ENCODE measurements around the gene CTSO. TPM values are rescaled to one million over a fixed set of nuclear protein-coding genes. Genes with fewer than 3 reads are reported as not detected.

The CTSO gene
- total RNA-seq, 4 donors from 2014 or later: 16.0 to 23.5 (median 20.5) TPM

DNA sequence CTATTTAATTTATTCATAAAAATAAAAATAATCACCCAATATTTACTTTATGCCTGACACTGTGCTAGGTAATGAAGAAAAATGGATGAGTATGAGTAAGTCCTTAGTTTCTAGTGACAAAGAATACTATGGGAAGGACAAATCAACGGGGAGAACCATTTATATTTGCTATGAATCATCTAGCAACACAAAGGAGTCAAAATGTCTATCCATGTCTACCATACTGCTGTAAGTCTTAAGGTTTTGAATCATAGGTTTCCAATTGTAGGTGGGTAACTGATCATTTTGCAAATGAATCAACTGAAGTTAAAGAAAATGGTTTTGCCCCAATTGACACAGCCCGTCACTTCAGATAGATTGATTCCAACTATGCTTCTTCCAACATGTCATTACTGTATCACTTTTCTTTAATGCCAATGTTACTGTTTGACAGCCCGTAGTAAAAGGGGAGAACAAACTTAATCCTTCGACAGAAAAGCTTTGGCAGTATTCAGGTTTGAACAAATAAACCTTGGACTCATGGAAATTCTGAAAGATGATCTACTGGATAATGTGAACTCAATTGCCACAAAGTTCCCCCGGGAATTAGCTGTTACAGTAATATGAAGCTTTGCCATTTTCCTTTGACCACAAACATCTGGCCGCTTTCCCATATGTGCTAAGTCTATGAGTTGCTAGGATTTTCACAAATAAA lies 47.0 kb downstream of the CTSO start:
- TF ChIP-seq, protein P1, sequence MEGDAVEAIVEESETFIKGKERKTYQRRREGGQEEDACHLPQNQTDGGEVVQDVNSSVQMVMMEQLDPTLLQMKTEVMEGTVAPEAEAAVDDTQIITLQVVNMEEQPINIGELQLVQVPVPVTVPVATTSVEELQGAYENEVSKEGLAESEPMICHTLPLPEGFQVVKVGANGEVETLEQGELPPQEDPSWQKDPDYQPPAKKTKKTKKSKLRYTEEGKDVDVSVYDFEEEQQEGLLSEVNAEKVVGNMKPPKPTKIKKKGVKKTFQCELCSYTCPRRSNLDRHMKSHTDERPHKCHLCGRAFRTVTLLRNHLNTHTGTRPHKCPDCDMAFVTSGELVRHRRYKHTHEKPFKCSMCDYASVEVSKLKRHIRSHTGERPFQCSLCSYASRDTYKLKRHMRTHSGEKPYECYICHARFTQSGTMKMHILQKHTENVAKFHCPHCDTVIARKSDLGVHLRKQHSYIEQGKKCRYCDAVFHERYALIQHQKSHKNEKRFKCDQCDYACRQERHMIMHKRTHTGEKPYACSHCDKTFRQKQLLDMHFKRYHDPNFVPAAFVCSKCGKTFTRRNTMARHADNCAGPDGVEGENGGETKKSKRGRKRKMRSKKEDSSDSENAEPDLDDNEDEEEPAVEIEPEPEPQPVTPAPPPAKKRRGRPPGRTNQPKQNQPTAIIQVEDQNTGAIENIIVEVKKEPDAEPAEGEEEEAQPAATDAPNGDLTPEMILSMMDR (IDR thresholded peaks at IDR 0.05; ENCODE audit: low read depth): no peak

DNA sequence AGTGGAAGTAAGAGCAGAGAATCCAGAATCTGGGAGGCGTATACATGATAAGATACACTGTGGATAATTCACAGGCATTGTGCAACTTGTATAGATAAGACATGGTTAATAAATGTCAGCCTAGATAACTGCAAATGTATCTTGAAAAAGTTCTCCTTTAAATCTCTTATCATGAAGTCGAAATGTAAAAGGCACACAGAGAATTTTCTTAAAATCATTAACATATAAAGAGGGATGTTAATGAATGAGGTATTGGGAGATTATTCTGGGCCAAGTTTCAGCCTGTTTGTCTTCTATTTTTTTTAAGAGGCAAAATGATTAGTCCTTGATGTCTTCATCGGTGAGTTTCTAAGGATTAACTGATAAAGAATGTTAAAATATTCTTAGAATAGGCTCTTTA lies 49.3 kb downstream of the CTSO start:
- TF ChIP-seq, protein P1 (IDR thresholded peaks at IDR 0.05; ENCODE audit: low read depth): no peak

DNA sequence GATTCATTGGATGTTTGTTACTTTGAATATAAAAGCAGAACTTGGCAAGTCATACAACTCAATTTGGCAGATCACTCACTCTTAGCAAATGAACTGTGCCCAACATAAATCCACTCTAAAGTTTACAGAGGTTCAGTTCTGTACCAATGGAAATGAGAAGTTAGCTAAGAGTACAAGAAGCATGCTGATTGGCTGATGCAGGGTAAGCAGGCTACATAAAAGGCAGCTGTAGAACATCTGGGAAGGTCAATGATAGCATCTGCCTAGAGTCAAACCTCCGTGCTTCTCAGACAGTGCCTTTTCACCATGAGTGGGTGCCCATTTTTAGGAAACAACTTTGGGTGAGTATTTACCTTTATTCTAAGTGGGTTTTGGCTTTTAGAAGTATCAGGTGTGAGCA lies 50.2 kb downstream of the CTSO start, which contains the start of gene TDO2:
Gene TDO2 (plus strand): TSS at position 244 of the 400 bp plus-strand sequence. CDS start 63 bp downstream, at position 307.
- TF ChIP-seq, protein P1 (IDR thresholded peaks at IDR 0.05; ENCODE audit: low read depth): no peak

DNA sequence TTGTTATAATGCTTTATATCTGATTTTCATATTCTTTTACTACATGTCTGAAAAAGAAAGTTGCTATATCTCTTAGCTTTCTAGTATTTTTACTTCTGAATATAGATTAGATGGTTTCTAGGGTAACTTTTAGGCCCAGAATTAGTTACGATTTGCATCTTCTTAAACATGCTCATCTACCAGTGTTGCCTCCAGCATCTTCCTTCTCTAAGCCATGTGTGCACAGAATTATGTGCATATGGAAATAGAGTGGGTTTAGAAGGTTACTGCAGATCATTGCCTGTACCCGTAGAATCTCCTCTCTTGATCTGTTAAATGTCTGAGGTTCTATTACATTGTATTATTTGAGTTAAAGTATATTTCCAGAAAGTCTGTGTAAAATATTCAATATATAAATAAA lies 52.7 kb downstream of the CTSO start:
- TF ChIP-seq, protein P1 (IDR thresholded peaks at IDR 0.05; ENCODE audit: low read depth): no peak

DNA sequence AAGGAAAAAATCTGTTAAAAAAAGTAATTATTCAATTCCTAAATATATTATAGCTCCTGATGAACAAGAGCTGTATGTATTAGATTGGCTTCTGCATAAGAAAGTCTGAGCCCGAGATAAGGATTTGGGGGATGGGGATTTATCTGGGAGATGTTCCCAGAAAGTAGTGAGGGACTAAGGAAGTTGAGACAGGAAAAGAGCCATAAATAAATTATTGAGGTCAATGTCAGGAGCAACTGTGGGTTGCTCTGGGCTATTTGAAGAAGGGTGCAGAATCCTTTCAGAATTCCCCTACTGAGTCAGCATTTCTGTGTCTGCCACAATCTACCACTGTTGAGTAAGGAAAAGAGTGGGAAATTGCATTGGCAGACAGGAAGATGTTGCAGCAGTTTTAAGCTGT lies 53.3 kb downstream of the CTSO start:
- TF ChIP-seq, protein P1 (IDR thresholded peaks at IDR 0.05; ENCODE audit: low read depth): no peak

DNA sequence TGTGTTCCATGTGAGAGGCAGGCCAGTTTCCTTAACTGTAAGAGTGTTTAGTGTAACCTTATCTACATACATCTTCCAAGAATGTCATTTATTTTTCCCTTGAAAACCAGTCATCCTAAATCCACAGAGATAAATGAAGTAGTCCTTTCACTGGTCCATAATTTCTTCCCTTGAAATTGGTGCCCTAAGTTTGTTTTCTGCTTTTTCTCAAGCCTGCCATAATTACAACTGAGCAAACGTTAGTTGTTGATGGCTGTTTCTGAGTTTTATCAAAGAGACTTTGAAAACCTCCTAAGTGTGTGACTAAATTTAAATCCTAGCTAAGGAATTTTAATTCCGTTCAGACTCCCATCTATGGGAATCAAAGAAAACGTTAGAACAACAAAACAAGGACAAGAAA lies 53.8 kb downstream of the CTSO start:
- TF ChIP-seq, protein P1 (IDR thresholded peaks at IDR 0.05; ENCODE audit: low read depth): no peak

DNA sequence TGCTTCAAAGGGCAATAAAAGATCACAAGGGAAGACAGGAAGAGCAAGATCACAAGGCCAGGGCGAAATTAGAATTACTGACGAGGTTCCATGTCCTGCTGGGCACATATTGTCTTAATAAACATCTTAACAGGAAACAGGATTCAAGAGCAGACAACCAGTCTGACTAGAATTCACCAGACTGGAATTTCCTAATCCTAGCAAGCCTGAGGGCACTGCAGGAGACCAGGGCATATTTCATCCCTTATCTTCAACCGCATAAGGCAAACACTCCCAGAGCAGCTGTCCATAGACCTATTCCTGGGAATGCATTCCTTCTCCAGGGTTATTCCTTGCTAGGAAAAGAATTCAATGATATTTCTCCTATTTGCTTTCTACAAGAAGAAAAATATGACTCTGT lies 62.6 kb downstream of the CTSO start:
- TF ChIP-seq, protein P1 (IDR thresholded peaks at IDR 0.05; ENCODE audit: low read depth): no peak
